Aorta (tissue), 5 donors: Measurements from ENCODE around the gene MAB21L3. TPM values are rescaled to one million over a fixed set of nuclear protein-coding genes. Genes with fewer than 3 reads are reported as not detected.

Experiments
- ATAC-seq: fragments of 200-7000 bp; cut with Tn5 transposase; one replicate; pipeline ENCODE4 v1.9.1; 2022; ENCODE audit warnings: moderate library complexity; ENCODE audit not compliant: low FRiP score
- DNase-seq, 2 donors: peaks; one replicate each; pipeline ENCODE4 v3.0.0-alpha.2; 2020
- H3K27ac ChIP-seq, 2 donors: one replicate each; pipeline ENCODE4 v1.5.1; 2013; ENCODE audit warnings: low read length in 2 of 2, mild to moderate bottlenecking in 2 of 2, moderate library complexity in 2 of 2, control low read depth in 1 of 2, inconsistent platforms in 1 of 2, low read depth in 1 of 2
- H3K27me3 ChIP-seq, 2 donors: one replicate each; pipeline ENCODE4 v1.6.1; 2013; ENCODE audit warnings: control low read depth in 1 of 2, low read length in 1 of 2, mild to moderate bottlenecking in 1 of 2, moderate library complexity in 1 of 2; ENCODE audit not compliant: insufficient read depth in 2 of 2, control insufficient read depth in 1 of 2
- H3K36me3 ChIP-seq, 2 donors: one replicate each; pipeline ENCODE4 v1.6.1; 2013; ENCODE audit warnings: control low read depth in 1 of 2, low read length in 1 of 2, mild to moderate bottlenecking in 1 of 2; ENCODE audit not compliant: insufficient read depth in 2 of 2, control insufficient read depth in 1 of 2
- H3K4me1 ChIP-seq, 2 donors: one replicate each; pipeline ENCODE4 v1.6.1; 2013; ENCODE audit warnings: low read length in 2 of 2, control low read depth in 1 of 2, mild to moderate bottlenecking in 1 of 2, moderate library complexity in 1 of 2; ENCODE audit not compliant: insufficient read depth in 2 of 2, control insufficient read depth in 1 of 2
- H3K4me3 ChIP-seq, 2 donors: one replicate each; pipeline ENCODE4 v1.5.1; 2013; ENCODE audit warnings: low read length in 2 of 2, control low read depth in 1 of 2, mild to moderate bottlenecking in 1 of 2
- H3K9me3 ChIP-seq: one replicate; pipeline ENCODE4 v1.6.1; 2013; ENCODE audit warnings: mild to moderate bottlenecking, low read length; ENCODE audit not compliant: control insufficient read depth
- WGBS, 2 donors: extraction: QIAGEN DNeasy Blood & Tissue Kit; methylation state at CpG; one replicate each; pipeline ENCODE4 v1.1.7; 2013; 5-methylcytosine and 5-hydroxymethylcytosine counted together
- intact Hi-C, 2 donors: fragments of 100-400 bp; cut with DNase I; formaldehyde crosslinking; loops; one replicate each; pipeline versions ENCODE4 v1.14.2 to v1.15.0; 2022
- polyA plus RNA-seq, 2 donors: library from polyadenylated mRNA; stranded (reverse); fragments of 200-250 nt; gene quantifications; one replicate each; pipeline ENCODE4 v1.2.3, GENCODE V29; 2013
- total RNA-seq, 2 donors: library from RNA; stranded (reverse); fragmentation: NEBNext Ultra II Directional; extraction: Animal tissue kit (Norgen Biotek cat#: 25700); gene quantifications; one replicate each; pipeline ENCODE4 v1.2.1, GENCODE V29; 2021
- donor health status: healthy with polysubstance abuse.
- donor health status: Bipolar disorder and iron deficiency.
- donor health status: DM: no; HTN: no; CAD: no.
- donor health status: DM: no; HTN: no; CAD: no.
- donor health status: DM: yes; HTN: yes; CAD: no.

MAB21L3 gene
- total and polyA plus RNA-seq, 4 donors: 0.25 TPM; not detected in 3

- intact Hi-C loops: no loop called here
- no peak for DNase-seq
Measured at GRCh38 chr1:116161390-116161789, 50.2 kb downstream of the MAB21L3 start.

GRCh38 chr1:116161877-116162390, 50.7 kb downstream of the MAB21L3 start:
- Histone ChIP-seq H3K27ac (no peak overlapping the region), H3K9me3 (peaks cover 4% of the 10 kb centered on the region), H3K27me3 (no peaks in the 10 kb centered on the region), H3K36me3 (no peaks in the 10 kb centered on the region), H3K4me1 (no peaks in the 10 kb centered on the region), H3K4me3 (no peak overlapping the region)
- intact Hi-C loops: no loop called here
- ATAC-seq (no peak), DNase-seq (no peak)

More at GRCh38 chr1:116161390-116161789, 50.2 kb downstream of the MAB21L3 start:
- no peaks in the 10 kb centered on the region for H3K4me1 ChIP-seq
- H3K4me3 ChIP-seq: no peak overlapping the region
- H3K27me3 ChIP-seq: no peaks in the 10 kb centered on the region
- no peaks in the 10 kb centered on the region for H3K36me3 ChIP-seq
- peaks cover 4% of the 10 kb centered on the region for H3K9me3 ChIP-seq
- no peak overlapping the region for H3K27ac ChIP-seq
- ATAC-seq: no peak
- 70 to 77% methylated on average over 2 of the region's 2 CpGs for WGBS, 2 donors

- Histone ChIP-seq H3K4me1 (no peaks in the 10 kb centered on the region), H3K9me3 (no peaks in the 10 kb centered on the region), H3K36me3 (no peaks in the 10 kb centered on the region), H3K27me3 (no peaks in the 10 kb centered on the region), H3K4me3 (no peak overlapping the region), H3K27ac (no peak overlapping the region)
- ATAC-seq (no peak), DNase-seq (no peak)
- intact Hi-C loops: no loop called here
Measured at GRCh38 chr1:116163533-116163932, 52.3 kb downstream of the MAB21L3 start.

GRCh38 chr1:116164150-116164549, 53.0 kb downstream of the MAB21L3 start:
- WGBS, 2 donors: 39 to 43% methylated on average over 2 of the region's 2 CpGs
- no peak overlapping the region for H3K27ac ChIP-seq
- no peaks in the 10 kb centered on the region for H3K4me1 ChIP-seq
- no peak for DNase-seq
- no peaks in the 10 kb centered on the region for H3K27me3 ChIP-seq
- intact Hi-C loops: no loop called here
- H3K4me3 ChIP-seq: no peak overlapping the region
- no peaks in the 10 kb centered on the region for H3K9me3 ChIP-seq
- H3K36me3 ChIP-seq: no peaks in the 10 kb centered on the region
- ATAC-seq: no peak

- no peaks in the 10 kb centered on the region for H3K4me1 ChIP-seq
- no peaks in the 10 kb centered on the region for H3K27me3 ChIP-seq
- intact Hi-C loops: no loop called here
- 9 to 19% methylated on average over 4 of the region's 4 CpGs for WGBS, 2 donors
- no peak overlapping the region for H3K4me3 ChIP-seq
- peak overlapping the region in 1 of 2 donors; percentile 31 for H3K27ac ChIP-seq
- H3K9me3 ChIP-seq: no peaks in the 10 kb centered on the region
- no peaks in the 10 kb centered on the region for H3K36me3 ChIP-seq
- no peak for DNase-seq
- ATAC-seq: no peak
Measured at GRCh38 chr1:116164604-116165368, 53.6 kb downstream of the MAB21L3 start.

- Histone ChIP-seq H3K36me3 (no peaks in the 10 kb centered on the region), H3K4me1 (no peaks in the 10 kb centered on the region), H3K27me3 (no peaks in the 10 kb centered on the region), H3K4me3 (no peak overlapping the region), H3K9me3 (no peaks in the 10 kb centered on the region), H3K27ac (peak overlapping the region in 1 of 2 donors; percentile 31)
- intact Hi-C loops: no loop called here
- 23 to 27% methylated on average over 9 of the region's 9 CpGs for WGBS, 2 donors
- DNase-seq (peak in 1 of 2 donors; percentile 83), ATAC-seq (peak; percentile 42)
Measured at GRCh38 chr1:116165572-116165971, 54.4 kb downstream of the MAB21L3 start.

GRCh38 chr1:116166011-116166571, 54.9 kb downstream of the MAB21L3 start:
- intact Hi-C loops: no loop called here
- Histone ChIP-seq H3K27me3 (no peaks in the 10 kb centered on the region), H3K27ac (peak overlapping the region in 1 of 2 donors; percentile 12), H3K4me3 (no peak overlapping the region), H3K36me3 (no peaks in the 10 kb centered on the region), H3K4me1 (no peaks in the 10 kb centered on the region), H3K9me3 (no peaks in the 10 kb centered on the region)
- WGBS, 2 donors: 55 to 57% methylated on average over 6 of the region's 6 CpGs
- no peak for DNase-seq
- peak; percentile 2 for ATAC-seq

- intact Hi-C loops: loop anchor here in 1 of 2 donors (1.0 kb wide), 1 partner anchor 14 kb away; no protein-coding TSS in a partner anchor
- Histone ChIP-seq H3K4me3 (no peak overlapping the region), H3K9me3 (no peaks in the 10 kb centered on the region), H3K36me3 (no peaks in the 10 kb centered on the region), H3K27ac (no peak overlapping the region), H3K27me3 (no peaks in the 10 kb centered on the region), H3K4me1 (no peaks in the 10 kb centered on the region)
- no peak for DNase-seq
- 77 to 79% methylated on average over 4 of the region's 4 CpGs for WGBS, 2 donors
- ATAC-seq: no peak
Measured at GRCh38 chr1:116166655-116167054, 55.5 kb downstream of the MAB21L3 start.
